ENCODE data around the gene WDR20.
"Not testable (repeated sequence)": the region's sequence is repeated elsewhere in the genome, so short reads cannot be mapped to it uniquely, and the experiment has no call there.

The WDR20 gene

DNA sequence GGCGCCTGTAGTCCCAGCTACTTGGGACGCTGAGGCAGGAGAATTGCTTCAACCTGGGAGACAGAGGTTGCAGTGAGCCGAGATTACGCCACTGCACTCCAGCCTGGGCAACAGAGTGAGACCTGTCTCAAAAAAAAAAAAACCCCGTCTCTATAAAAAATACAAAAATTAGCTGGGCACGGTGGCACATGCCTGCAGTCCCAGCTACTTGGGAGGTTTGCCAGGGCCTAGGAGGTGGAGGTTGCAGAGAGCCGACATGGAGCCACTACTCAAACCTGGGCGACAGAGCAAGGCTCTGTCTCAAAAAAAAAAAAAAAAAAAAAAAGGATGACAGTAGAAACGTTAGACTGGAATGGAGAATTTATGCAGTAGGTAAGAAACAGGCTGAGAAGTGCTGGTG is 5.7 kb upstream of the WDR20 start:
- not testable (repeated sequence) for H3K79me1 ChIP-seq (replicated peaks; ENCODE audit: low read length, poor library complexity, severe bottlenecking)
- 98% methylated on average over 8 of the region's 9 CpGs for WGBS

GRCh38 chr14:102134719-102135118 is 5.0 kb upstream of the WDR20 start:
- not testable (repeated sequence) for DNase-seq; H3K23ac ChIP-seq (ENCODE audit: low read length in 2 of 2); H3K27ac ChIP-seq (ENCODE audit: low read length, poor library complexity, severe bottlenecking); H2AFZ ChIP-seq (ENCODE audit: low read depth, low read length); H3K36me3 ChIP-seq (ENCODE audit: control insufficient read depth in 1 of 2, insufficient read depth in 2 of 2, low read depth in 1 of 2, low read length in 2 of 2); H3K9ac ChIP-seq (ENCODE audit: low read length); H2BK15ac ChIP-seq (ENCODE audit: low read depth, poor library complexity, severe bottlenecking); H3K18ac ChIP-seq (ENCODE audit: low read depth in 1 of 2, low read length in 2 of 2); H2BK120ac ChIP-seq (ENCODE audit: low read depth, low read length); H3K27me3 ChIP-seq (ENCODE audit: control insufficient read depth in 1 of 2, insufficient read depth in 1 of 2, low read length in 2 of 2); H2BK12ac ChIP-seq (ENCODE audit: low read length in 2 of 2); H4K91ac ChIP-seq (ENCODE audit: low read length); H3K4me3 ChIP-seq (ENCODE audit: insufficient read depth in 1 of 2, low read depth in 1 of 2, low read length in 2 of 2); H3K4ac ChIP-seq (ENCODE audit: low read depth in 1 of 2, low read length in 2 of 2); H3K14ac ChIP-seq (ENCODE audit: low read length in 2 of 2); H3K4me1 ChIP-seq (ENCODE audit: control insufficient read depth, insufficient read depth, low read depth, low read length); H3K9me3 ChIP-seq (ENCODE audit: control insufficient read depth, low read length); H3K4me2 ChIP-seq (ENCODE audit: low read length, poor library complexity, severe bottlenecking); H2BK5ac ChIP-seq (ENCODE audit: low read depth, low read length, poor library complexity, severe bottlenecking); H2AK5ac ChIP-seq (ENCODE audit: low read length, severe bottlenecking); H4K8ac ChIP-seq (ENCODE audit: low read length)
- peaks cover 11% of the 10 kb centered on the region for H3K79me1 ChIP-seq (replicated peaks; ENCODE audit: low read length, poor library complexity, severe bottlenecking)
- 94% methylated on average over 6 of the region's 10 CpGs for WGBS

More for the DNA sequence above, 5.7 kb upstream of the WDR20 start:
- H2AFZ ChIP-seq (ENCODE audit: low read depth, low read length); H4K8ac ChIP-seq (ENCODE audit: low read length); H3K14ac ChIP-seq (ENCODE audit: low read length in 2 of 2); H2BK15ac ChIP-seq (ENCODE audit: low read depth, poor library complexity, severe bottlenecking); H3K4ac ChIP-seq (ENCODE audit: low read depth in 1 of 2, low read length in 2 of 2); DNase-seq; H3K27me3 ChIP-seq (ENCODE audit: control insufficient read depth in 1 of 2, insufficient read depth in 1 of 2, low read length in 2 of 2); H3K9ac ChIP-seq (ENCODE audit: low read length); H3K27ac ChIP-seq (ENCODE audit: low read length, poor library complexity, severe bottlenecking); H3K9me3 ChIP-seq (ENCODE audit: control insufficient read depth, low read length); H2AK5ac ChIP-seq (ENCODE audit: low read length, severe bottlenecking); H2BK5ac ChIP-seq (ENCODE audit: low read depth, low read length, poor library complexity, severe bottlenecking); H3K4me1 ChIP-seq (ENCODE audit: control insufficient read depth, insufficient read depth, low read depth, low read length); H3K18ac ChIP-seq (ENCODE audit: low read depth in 1 of 2, low read length in 2 of 2); H3K4me3 ChIP-seq (ENCODE audit: insufficient read depth in 1 of 2, low read depth in 1 of 2, low read length in 2 of 2); H3K36me3 ChIP-seq (ENCODE audit: control insufficient read depth in 1 of 2, insufficient read depth in 2 of 2, low read depth in 1 of 2, low read length in 2 of 2); H4K91ac ChIP-seq (ENCODE audit: low read length); H3K4me2 ChIP-seq (ENCODE audit: low read length, poor library complexity, severe bottlenecking); H3K23ac ChIP-seq (ENCODE audit: low read length in 2 of 2); H2BK12ac ChIP-seq (ENCODE audit: low read length in 2 of 2); H2BK120ac ChIP-seq (ENCODE audit: low read depth, low read length): not testable (repeated sequence)

GRCh38 chr14:102135456-102135855 is 4.2 kb upstream of the WDR20 start:
- not testable (repeated sequence) for H3K79me1 ChIP-seq (replicated peaks; ENCODE audit: low read length, poor library complexity, severe bottlenecking); H4K8ac ChIP-seq (ENCODE audit: low read length); H3K36me3 ChIP-seq (ENCODE audit: control insufficient read depth in 1 of 2, insufficient read depth in 2 of 2, low read depth in 1 of 2, low read length in 2 of 2); H3K23ac ChIP-seq (ENCODE audit: low read length in 2 of 2); H2BK120ac ChIP-seq (ENCODE audit: low read depth, low read length); H2AK5ac ChIP-seq (ENCODE audit: low read length, severe bottlenecking); H2BK5ac ChIP-seq (ENCODE audit: low read depth, low read length, poor library complexity, severe bottlenecking); H4K91ac ChIP-seq (ENCODE audit: low read length); H3K27ac ChIP-seq (ENCODE audit: low read length, poor library complexity, severe bottlenecking); H3K9ac ChIP-seq (ENCODE audit: low read length); H3K9me3 ChIP-seq (ENCODE audit: control insufficient read depth, low read length); DNase-seq; H3K4me2 ChIP-seq (ENCODE audit: low read length, poor library complexity, severe bottlenecking); H3K4ac ChIP-seq (ENCODE audit: low read depth in 1 of 2, low read length in 2 of 2); H2BK12ac ChIP-seq (ENCODE audit: low read length in 2 of 2); H3K18ac ChIP-seq (ENCODE audit: low read depth in 1 of 2, low read length in 2 of 2); H3K14ac ChIP-seq (ENCODE audit: low read length in 2 of 2); H3K4me3 ChIP-seq (ENCODE audit: insufficient read depth in 1 of 2, low read depth in 1 of 2, low read length in 2 of 2); H2AFZ ChIP-seq (ENCODE audit: low read depth, low read length); H3K4me1 ChIP-seq (ENCODE audit: control insufficient read depth, insufficient read depth, low read depth, low read length); H2BK15ac ChIP-seq (ENCODE audit: low read depth, poor library complexity, severe bottlenecking); H3K27me3 ChIP-seq (ENCODE audit: control insufficient read depth in 1 of 2, insufficient read depth in 1 of 2, low read length in 2 of 2)
- 99% methylated on average over 28 of the region's 30 CpGs for WGBS

DNA sequence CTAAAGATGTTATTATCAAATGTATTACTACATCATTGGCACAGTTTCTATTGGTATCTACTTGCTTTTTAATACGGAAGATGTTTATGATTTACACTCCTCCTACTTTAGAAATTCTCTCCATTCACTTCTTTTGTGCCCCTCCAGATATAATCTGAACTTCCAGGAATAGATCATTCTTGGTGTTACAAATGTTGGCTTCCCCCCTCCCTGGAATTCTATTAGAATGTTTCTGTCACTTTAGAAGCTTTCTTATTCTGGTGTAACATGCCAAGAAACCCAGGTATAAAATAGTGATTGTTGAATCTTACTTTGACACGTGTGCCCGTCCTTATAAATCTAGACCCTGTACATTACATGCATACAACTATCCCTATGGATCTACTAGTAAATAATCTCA is 1.2 kb upstream of the WDR20 start:
- DNase-seq = no peak
- H2BK120ac ChIP-seq (ENCODE audit: low read depth, low read length) = no peak overlapping the region
- peak overlapping the region in 1 of 2 experiments; percentile 100 for H3K4me3 ChIP-seq (ENCODE audit: insufficient read depth in 1 of 2, low read depth in 1 of 2, low read length in 2 of 2)
- H2AFZ ChIP-seq (ENCODE audit: low read depth, low read length) = no peak overlapping the region
- H3K14ac ChIP-seq (ENCODE audit: low read length in 2 of 2) = no peak overlapping the region
- no peak overlapping the region for H3K4ac ChIP-seq (ENCODE audit: low read depth in 1 of 2, low read length in 2 of 2)
- WGBS = 25% methylated on average over 3 of the region's 3 CpGs
- H2BK15ac ChIP-seq (ENCODE audit: low read depth, poor library complexity, severe bottlenecking) = no peak overlapping the region
- H3K18ac ChIP-seq (ENCODE audit: low read depth in 1 of 2, low read length in 2 of 2) = no peak overlapping the region
- peaks cover 9% of the 10 kb centered on the region for H3K79me1 ChIP-seq (replicated peaks; ENCODE audit: low read length, poor library complexity, severe bottlenecking)
- H4K91ac ChIP-seq (ENCODE audit: low read length) = no peak overlapping the region
- H2BK5ac ChIP-seq (ENCODE audit: low read depth, low read length, poor library complexity, severe bottlenecking) = no peak overlapping the region
- H3K4me1 ChIP-seq (ENCODE audit: control insufficient read depth, insufficient read depth, low read depth, low read length) = no peaks in the 10 kb centered on the region
- no peak overlapping the region for H2BK12ac ChIP-seq (ENCODE audit: low read length in 2 of 2)
- peak overlapping the region; percentile 97 for H3K4me2 ChIP-seq (ENCODE audit: low read length, poor library complexity, severe bottlenecking)
- peak overlapping the region; percentile 99 for H3K9ac ChIP-seq (ENCODE audit: low read length)
- peaks cover 0 to 4% of the 10 kb centered on the region in 2 experiments for H3K36me3 ChIP-seq (ENCODE audit: control insufficient read depth in 1 of 2, insufficient read depth in 2 of 2, low read depth in 1 of 2, low read length in 2 of 2)
- no peak overlapping the region for H3K27ac ChIP-seq (ENCODE audit: low read length, poor library complexity, severe bottlenecking)
- H4K8ac ChIP-seq (ENCODE audit: low read length) = no peak overlapping the region
- H3K9me3 ChIP-seq (ENCODE audit: control insufficient read depth, low read length) = no peaks in the 10 kb centered on the region
- H3K27me3 ChIP-seq (ENCODE audit: control insufficient read depth in 1 of 2, insufficient read depth in 1 of 2, low read length in 2 of 2) = no peaks in the 10 kb centered on the region
- no peak overlapping the region for H3K23ac ChIP-seq (ENCODE audit: low read length in 2 of 2)
- no peak overlapping the region for H2AK5ac ChIP-seq (ENCODE audit: low read length, severe bottlenecking)
